K562 (cell line): ENCODE data around the gene PDE1C. TPM values are rescaled to one million over a fixed set of nuclear protein-coding genes. Genes with fewer than 3 reads are reported as not detected.

Experiments
- ATAC-seq: fragments of 200-7000 bp; cut with Tn5 transposase; 3 replicates; pipeline ENCODE4 v1.9.1; 2020; ENCODE audit warnings: moderate library complexity
- BruUV-seq: library from RNA; stranded (reverse); fragments of 400-500 nt; replicated peaks from 2 replicates; lab custom pipeline; 2021; lab: Mats Ljungman, UMichigan
- CTCF ChIA-PET: fragments of 300-600 bp; formaldehyde crosslinking; extraction: SDS; loops from one replicate; lab custom pipeline; 2021; ENCODE audit warnings: low intra/inter-chr PET ratio; lab: Yijun Ruan, JAX
- POLR2A ChIA-PET: fragments of 300-600, 350-650 bp; sonication (Branson Sonifier 250); formaldehyde crosslinking; extraction: SDS; loops from one replicate; lab custom pipeline; 2021; ENCODE audit warnings: antibody characterized with exemption, inconsistent platforms; lab: Yijun Ruan, JAX
- DNase-seq, 4 experiments: peaks; one replicate each; pipeline versions ENCODE4 v3.0.0 to v3.0.0-alpha.2; 2011 to 2018; ENCODE audit warnings: low spot score in 3 of 4, mixed read lengths in 3 of 4; ENCODE audit errors: extremely low read depth in 1 of 4
- FAIRE-seq: peaks from 2 replicates; lab custom pipeline; 2011; peaks lifted over from hg19 to GRCh38; lab: Jason Lieb, UNC
- H2AFZ ChIP-seq: 2 replicates; pipeline ENCODE4 v1.6.0; 2011; ENCODE audit warnings: low read depth, low read length, control low read depth, inconsistent platforms
- H3K27ac ChIP-seq: fragments of 200-600 bp; 3 replicates; pipeline ENCODE4 v1.8.0; 2011; ENCODE audit warnings: low read depth, mild to moderate bottlenecking, control low read depth, inconsistent platforms, low read length, moderate library complexity, mixed read lengths; ENCODE audit errors: extremely low read depth
- H3K27me3 ChIP-seq, 2 experiments: fragments of 300-600 bp in 1 of 2; 2 replicates in 1 of 2; 3 replicates in 1 of 2; pipeline versions ENCODE4 v1.6.0 to v1.8.0; 2011; ENCODE audit warnings: inconsistent platforms in 2 of 2, low read length in 2 of 2, mild to moderate bottlenecking in 1 of 2, mixed read lengths in 1 of 2, moderate library complexity in 1 of 2; ENCODE audit not compliant: control insufficient read depth in 2 of 2, insufficient read depth in 2 of 2
- H3K36me3 ChIP-seq: fragments of 300-600 bp; 3 replicates; pipeline ENCODE4 v1.8.0; 2011; ENCODE audit warnings: mild to moderate bottlenecking, low read length, inconsistent platforms; ENCODE audit not compliant: control insufficient read depth, insufficient read depth
- H3K4me1 ChIP-seq, 2 experiments: fragments of 200-600 bp in 1 of 2; replicated peaks in 1 of 2; 2 replicates in 1 of 2; 3 replicates in 1 of 2; pipeline versions ENCODE4 v1.5.1 to v1.8.0; 2011; ENCODE audit warnings: inconsistent platforms in 2 of 2, low read length in 2 of 2, mild to moderate bottlenecking in 1 of 2, mixed read lengths in 1 of 2, moderate library complexity in 1 of 2; ENCODE audit not compliant: control insufficient read depth in 2 of 2, insufficient read depth in 2 of 2
- H3K4me2 ChIP-seq: 2 replicates; pipeline ENCODE4 v1.6.1; 2011; ENCODE audit warnings: low read length, control low read depth, inconsistent platforms, mixed read lengths; ENCODE audit not compliant: insufficient read depth
- H3K4me3 ChIP-seq: fragments of 200-600 bp; sonication (generic), shearing (Covaris generic); 2 replicates; pipeline ENCODE4 v1.5.1; 2016; ENCODE audit warnings: control low read depth, inconsistent platforms
- H3K79me2 ChIP-seq: fragments of 200-600 bp; 3 replicates; pipeline ENCODE4 v1.8.0; 2011; ENCODE audit warnings: low read length, inconsistent platforms; ENCODE audit not compliant: control insufficient read depth, insufficient read depth
- H3K9ac ChIP-seq, 2 experiments: 2 replicates each; pipeline versions ENCODE4 v1.6.0 to v1.6.1; 2011; ENCODE audit warnings: low read depth in 2 of 2, low read length in 2 of 2, control low read depth in 1 of 2, inconsistent platforms in 1 of 2, mild to moderate bottlenecking in 1 of 2, mixed read lengths in 1 of 2; ENCODE audit not compliant: insufficient read depth in 1 of 2
- H3K9me1 ChIP-seq: one replicate; pipeline ENCODE4 v1.6.0; 2011; ENCODE audit warnings: inconsistent platforms, mild to moderate bottlenecking, low read length, moderate library complexity; ENCODE audit not compliant: control insufficient read depth, insufficient read depth
- H3K9me3 ChIP-seq: replicated peaks from 2 replicates; pipeline ENCODE4 v1.5.1; 2011; ENCODE audit warnings: low read depth, low read length, inconsistent platforms; ENCODE audit not compliant: control insufficient read depth, insufficient read depth
- H4K20me1 ChIP-seq: replicated peaks from 2 replicates; pipeline ENCODE4 v1.6.1; 2011; ENCODE audit warnings: low read length, inconsistent platforms, mixed read lengths; ENCODE audit not compliant: control insufficient read depth, insufficient read depth
- ATF7 ChIP-seq: fragments of 450-650 bp; IDR thresholded peaks from 2 replicates; pipeline ENCODE4 v1.7.1; 2014; ENCODE audit warnings: mild to moderate bottlenecking, moderate library complexity
- CHD1 ChIP-seq: fragments of 200-600 bp; sonication (generic); IDR thresholded peaks from one replicate; pipeline ENCODE4 v1.6.1; 2012; ENCODE audit warnings: mild to moderate bottlenecking, moderate library complexity, low read length, inconsistent platforms
- FIP1L1 ChIP-seq: fragments of 200-400 bp; formaldehyde crosslinking; IDR thresholded peaks from 2 replicates; pipeline ENCODE4 v1.6.1; 2018; ENCODE audit warnings: mild to moderate bottlenecking, low read depth, low read length; ENCODE audit not compliant: poor library complexity, severe bottlenecking
- HLTF ChIP-seq: fragments of 450-650 bp; IDR thresholded peaks from 2 replicates; pipeline ENCODE4 v1.6.1; 2016
- KHSRP ChIP-seq: fragments of 450-650 bp; IDR thresholded peaks from 2 replicates; pipeline ENCODE4 v1.6.1; 2017
- PHB ChIP-seq: fragments of 250-450 bp; sonication (Bioruptor Pico); IDR thresholded peaks from 2 replicates; pipeline ENCODE4 v1.5.0; 2021
- PML ChIP-seq: IDR thresholded peaks from 2 replicates; pipeline ENCODE4 v1.6.1; 2012; ENCODE audit warnings: low read length, inconsistent platforms
- RBBP5 ChIP-seq: fragments of 200-600 bp; sonication (generic); IDR thresholded peaks from 2 replicates; pipeline ENCODE4 v1.6.1; 2012; ENCODE audit warnings: borderline replicate concordance, mild to moderate bottlenecking, low read length, control low read depth, inconsistent platforms; ENCODE audit not compliant: insufficient read depth, poor library complexity, severe bottlenecking
- RBM39 ChIP-seq: fragments of 200-400 bp; formaldehyde crosslinking; optimal IDR thresholded peaks from 2 replicates; pipeline ENCODE3; 2018; ENCODE audit warnings: low read depth, low read length
- SIN3A ChIP-seq, 2 experiments: fragments of 150-350 bp in 1 of 2; IDR thresholded peaks; 2 replicates each; pipeline ENCODE4 v1.6.1; 2011 to 2016; ENCODE audit warnings: borderline replicate concordance in 2 of 2, low read depth in 2 of 2, low read length in 2 of 2, mild to moderate bottlenecking in 2 of 2, moderate library complexity in 2 of 2; ENCODE audit not compliant: control insufficient read depth in 1 of 2
- TAF1 ChIP-seq: IDR thresholded peaks from 2 replicates; pipeline ENCODE4 v1.6.1; 2011; ENCODE audit warnings: mild to moderate bottlenecking, low read length, moderate library complexity; ENCODE audit not compliant: insufficient read depth, control insufficient read depth, severe bottlenecking; ENCODE audit errors: extremely low read depth
- ZNF23 ChIP-seq: fragments of 250-450 bp; sonication (Bioruptor Pico); IDR thresholded peaks from 2 replicates; pipeline ENCODE4 v1.4.0; 2020; ENCODE audit warnings: mild to moderate bottlenecking
- ZNF445 ChIP-seq: fragments of 250-450 bp; sonication (Bioruptor Pico); IDR thresholded peaks from 2 replicates; pipeline ENCODE4 v1.4.0; 2020; ENCODE audit warnings: low read depth, mild to moderate bottlenecking, moderate library complexity
- WGBS: fragments of 100-300 bp; shearing (Covaris generic); methylation state at CpG from one replicate; pipeline ENCODE4 v1.1.6; 2016; ENCODE audit warnings: low coverage, mixed read lengths; ENCODE audit not compliant: insufficient coverage; ENCODE audit errors: missing lambda C conversion rate; 5-methylcytosine and 5-hydroxymethylcytosine counted together
- in situ Hi-C: fragments of 300-500 bp; cut with MboI; formaldehyde crosslinking; loops from 4 replicates; pipeline ENCODE4 v1.15.0; 2018; ENCODE audit warnings: inconsistent platforms, mixed read lengths
- intact Hi-C: fragments of 100-400 bp; cut with micrococcal nuclease; formaldehyde crosslinking; loops from 2 replicates; pipeline ENCODE4 v1.14.2; 2022
- polyA plus RNA-seq, 8 experiments: library from polyadenylated mRNA; depleted of rRNA in 4 of 8; stranded (reverse) in 5 of 8; unstranded in 3 of 8; fragments of >200 nt; fragmentation: Nextera tagmentation in 2 of 8; fragmentation: Illumina TruSeq in 1 of 8; extraction: Ambion mirVana in 2 of 8; extraction: Trizol in 1 of 8; gene quantifications; 2 replicates each; pipeline versions ENCODE4 v1.2.1 to v1.2.3, GENCODE V29; 2011 to 2014; ENCODE audit warnings: inconsistent platforms in 1 of 8, missing spikeins in 1 of 8
- total RNA-seq, 7 experiments: library from RNA; depleted of rRNA in 6 of 7; stranded (reverse); fragments of >200 nt in 6 of 7; fragmentation: Illumina TruSeq in 2 of 7; extraction: Trizol in 2 of 7; gene quantifications; 2 replicates each; pipeline versions ENCODE4 v1.2.1 to v1.2.3, GENCODE V29; 2011 to 2021; ENCODE audit warnings: low replicate concordance in 1 of 7
- TF ChIP-seq, protein P1 (sequence below): conservative IDR thresholded peaks from 2 replicates; pipeline ENCODE4 v1.6.1; 2011; ENCODE audit warnings: low read depth, mild to moderate bottlenecking, low read length; ENCODE audit not compliant: control insufficient read depth
- TF ChIP-seq, protein P2 (sequence below): fragments of 450-650 bp; formaldehyde crosslinking; IDR thresholded peaks from 2 replicates; pipeline ENCODE4 v1.4.0; 2022; ENCODE audit warnings: missing genetic modification characterization
- TF ChIP-seq, protein P3 (sequence below): sonication (generic); formaldehyde crosslinking; IDR thresholded peaks from 2 replicates; pipeline ENCODE4 v1.8.0; 2023; ENCODE audit warnings: mild to moderate bottlenecking, missing genetic modification reagents

The PDE1C gene
- total and polyA plus RNA-seq, 9 of the 15 experiments (the other 6 are each of a cell fraction or from before 2014, with no cell fraction given): under 0.01 to 0.01 TPM; not detected in 7

DNA sequence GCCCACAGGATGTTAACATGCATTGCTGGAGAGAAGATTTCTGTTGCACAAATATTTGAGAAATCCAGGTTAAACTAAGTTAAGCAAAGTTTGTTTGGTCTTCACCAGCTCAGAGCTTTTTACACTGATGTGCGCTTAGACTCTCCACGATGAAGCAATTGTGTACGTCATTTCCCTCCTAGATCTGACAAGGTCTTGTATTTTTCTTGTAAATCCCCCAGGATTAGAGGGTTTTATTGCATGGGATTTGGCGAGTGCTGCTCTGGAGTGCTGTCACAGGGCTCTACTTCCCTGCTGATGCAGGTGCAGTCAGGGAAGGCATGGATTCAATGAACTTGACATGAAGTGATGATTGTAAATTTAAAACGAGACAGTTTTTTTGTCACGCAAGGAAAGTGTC lies 173.3 kb downstream of the PDE1C start:
- no TSS peak for BruUV-seq
- CTCF ChIA-PET: no interaction called here
- no peak for TF ChIP-seq PHB (CRISPR knock-in tag)
- no peak for TF ChIP-seq ZNF23 (CRISPR knock-in tag)
- no peak for TF ChIP-seq HLTF
- no peak for TF ChIP-seq SIN3A (IDR thresholded peaks at IDR 0.05; ENCODE audit: borderline replicate concordance in 2 of 2, control insufficient read depth in 1 of 2, low read depth in 2 of 2, low read length in 2 of 2)
- TF ChIP-seq KHSRP: no peak
- TF ChIP-seq, protein P1, sequence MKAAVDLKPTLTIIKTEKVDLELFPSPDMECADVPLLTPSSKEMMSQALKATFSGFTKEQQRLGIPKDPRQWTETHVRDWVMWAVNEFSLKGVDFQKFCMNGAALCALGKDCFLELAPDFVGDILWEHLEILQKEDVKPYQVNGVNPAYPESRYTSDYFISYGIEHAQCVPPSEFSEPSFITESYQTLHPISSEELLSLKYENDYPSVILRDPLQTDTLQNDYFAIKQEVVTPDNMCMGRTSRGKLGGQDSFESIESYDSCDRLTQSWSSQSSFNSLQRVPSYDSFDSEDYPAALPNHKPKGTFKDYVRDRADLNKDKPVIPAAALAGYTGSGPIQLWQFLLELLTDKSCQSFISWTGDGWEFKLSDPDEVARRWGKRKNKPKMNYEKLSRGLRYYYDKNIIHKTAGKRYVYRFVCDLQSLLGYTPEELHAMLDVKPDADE: no peak
- TF ChIP-seq RBBP5: no peak
- TF ChIP-seq TAF1: no peak
- TF ChIP-seq, protein P2, sequence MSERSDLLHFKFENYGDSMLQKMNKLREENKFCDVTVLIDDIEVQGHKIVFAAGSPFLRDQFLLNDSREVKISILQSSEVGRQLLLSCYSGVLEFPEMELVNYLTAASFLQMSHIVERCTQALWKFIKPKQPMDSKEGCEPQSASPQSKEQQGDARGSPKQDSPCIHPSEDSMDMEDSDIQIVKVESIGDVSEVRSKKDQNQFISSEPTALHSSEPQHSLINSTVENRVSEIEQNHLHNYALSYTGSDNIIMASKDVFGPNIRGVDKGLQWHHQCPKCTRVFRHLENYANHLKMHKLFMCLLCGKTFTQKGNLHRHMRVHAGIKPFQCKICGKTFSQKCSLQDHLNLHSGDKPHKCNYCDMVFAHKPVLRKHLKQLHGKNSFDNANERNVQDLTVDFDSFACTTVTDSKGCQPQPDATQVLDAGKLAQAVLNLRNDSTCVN (CRISPR knock-in tag): no peak
- TF ChIP-seq CHD1: no peak
- no peak for TF ChIP-seq FIP1L1
- TF ChIP-seq ZNF445 (CRISPR knock-in tag): no peak
- no peak for TF ChIP-seq ATF7
- no peak for TF ChIP-seq PML
- TF ChIP-seq, protein P3, sequence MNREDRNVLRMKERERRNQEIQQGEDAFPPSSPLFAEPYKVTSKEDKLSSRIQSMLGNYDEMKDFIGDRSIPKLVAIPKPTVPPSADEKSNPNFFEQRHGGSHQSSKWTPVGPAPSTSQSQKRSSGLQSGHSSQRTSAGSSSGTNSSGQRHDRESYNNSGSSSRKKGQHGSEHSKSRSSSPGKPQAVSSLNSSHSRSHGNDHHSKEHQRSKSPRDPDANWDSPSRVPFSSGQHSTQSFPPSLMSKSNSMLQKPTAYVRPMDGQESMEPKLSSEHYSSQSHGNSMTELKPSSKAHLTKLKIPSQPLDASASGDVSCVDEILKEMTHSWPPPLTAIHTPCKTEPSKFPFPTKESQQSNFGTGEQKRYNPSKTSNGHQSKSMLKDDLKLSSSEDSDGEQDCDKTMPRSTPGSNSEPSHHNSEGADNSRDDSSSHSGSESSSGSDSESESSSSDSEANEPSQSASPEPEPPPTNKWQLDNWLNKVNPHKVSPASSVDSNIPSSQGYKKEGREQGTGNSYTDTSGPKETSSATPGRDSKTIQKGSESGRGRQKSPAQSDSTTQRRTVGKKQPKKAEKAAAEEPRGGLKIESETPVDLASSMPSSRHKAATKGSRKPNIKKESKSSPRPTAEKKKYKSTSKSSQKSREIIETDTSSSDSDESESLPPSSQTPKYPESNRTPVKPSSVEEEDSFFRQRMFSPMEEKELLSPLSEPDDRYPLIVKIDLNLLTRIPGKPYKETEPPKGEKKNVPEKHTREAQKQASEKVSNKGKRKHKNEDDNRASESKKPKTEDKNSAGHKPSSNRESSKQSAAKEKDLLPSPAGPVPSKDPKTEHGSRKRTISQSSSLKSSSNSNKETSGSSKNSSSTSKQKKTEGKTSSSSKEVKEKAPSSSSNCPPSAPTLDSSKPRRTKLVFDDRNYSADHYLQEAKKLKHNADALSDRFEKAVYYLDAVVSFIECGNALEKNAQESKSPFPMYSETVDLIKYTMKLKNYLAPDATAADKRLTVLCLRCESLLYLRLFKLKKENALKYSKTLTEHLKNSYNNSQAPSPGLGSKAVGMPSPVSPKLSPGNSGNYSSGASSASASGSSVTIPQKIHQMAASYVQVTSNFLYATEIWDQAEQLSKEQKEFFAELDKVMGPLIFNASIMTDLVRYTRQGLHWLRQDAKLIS (CRISPR knock-in tag): no peak
- no peak for TF ChIP-seq RBM39

More for the DNA sequence above, 173.3 kb downstream of the PDE1C start:
- Histone ChIP-seq H3K27ac (no peak overlapping the region), H3K27me3 (no peaks in the 10 kb centered on the region), H3K4me3 (no peak overlapping the region), H3K9me3 (no peaks in the 10 kb centered on the region), H3K9me1 (no peaks in the 10 kb centered on the region), H3K36me3 (no peaks in the 10 kb centered on the region), H3K79me2 (no peaks in the 10 kb centered on the region), H3K4me2 (no peak overlapping the region), H3K4me1 (no peaks in the 10 kb centered on the region), H2AFZ (no peak overlapping the region), H4K20me1 (no peaks in the 10 kb centered on the region), H3K9ac (no peak overlapping the region)
- 1% methylated on average over 6 of the region's 6 CpGs for WGBS
- FAIRE-seq (no peak), DNase-seq (no peak), ATAC-seq (no peak)
- intact Hi-C loops: no loop called here
- POLR2A ChIA-PET: no interaction called here
- in situ Hi-C loops: no loop called here
